ENCODE results near the gene DNAJB13.

Gene DNAJB13

GRCh38 chr11:74017631-74018030, 66.8 kb downstream of the DNAJB13 start:
- DNase-seq (ENCODE audit: low read depth) = no peak
- no peak overlapping the region for H3K4me3 ChIP-seq (ENCODE audit: low read depth, low read length)
- TF ChIP-seq CTCF (IDR thresholded peaks at IDR 0.05; ENCODE audit: insufficient read depth, low read depth, low read length, missing control alignments) = no peak

- no peak for DNase-seq (ENCODE audit: low read depth)
These were observed 67.6 kb downstream of the DNAJB13 start for GRCh38 chr11:74018331-74019005.

GRCh38 chr11:74019104-74019738, 68.4 kb downstream of the DNAJB13 start:
- DNase-seq (ENCODE audit: low read depth) = no peak
- TF ChIP-seq CTCF (IDR thresholded peaks at IDR 0.05; ENCODE audit: insufficient read depth, low read depth, low read length, missing control alignments) = no peak
- no peak overlapping the region for H3K4me3 ChIP-seq (ENCODE audit: low read depth, low read length)

More at GRCh38 chr11:74018331-74019005, 67.6 kb downstream of the DNAJB13 start:
- H3K4me3 ChIP-seq (ENCODE audit: low read depth, low read length) = no peak overlapping the region
- no peak for TF ChIP-seq CTCF (IDR thresholded peaks at IDR 0.05; ENCODE audit: insufficient read depth, low read depth, low read length, missing control alignments)

- DNase-seq (ENCODE audit: low read depth) = peak; percentile 14
- no peak for TF ChIP-seq CTCF (IDR thresholded peaks at IDR 0.05; ENCODE audit: insufficient read depth, low read depth, low read length, missing control alignments)
- H3K4me3 ChIP-seq (ENCODE audit: low read depth, low read length) = no peak overlapping the region
These were observed 69.0 kb downstream of the DNAJB13 start for GRCh38 chr11:74019860-74020259.
